MM.1S (cell line): ENCODE measurements around the gene CCL23.

Experiments
- DNase-seq: peaks from one replicate; pipeline ENCODE4 v3.0.0-alpha.2; 2015
- H2AFZ ChIP-seq: fragments of 300-600 bp; sonication (generic); 2 replicates; pipeline ENCODE4 v1.6.0; 2016; ENCODE audit warnings: antibody characterized with exemption, low read length
- H3F3A ChIP-seq: fragments of 300-600 bp; sonication (generic); 2 replicates; pipeline ENCODE4 v1.6.1; 2016; ENCODE audit warnings: mild to moderate bottlenecking, antibody characterized with exemption, low read length, moderate library complexity, mixed read lengths; ENCODE audit not compliant: insufficient read depth
- H3K27ac ChIP-seq: fragments of 300-600 bp; sonication (generic); 2 replicates; pipeline ENCODE4 v1.5.1; 2016; ENCODE audit warnings: mild to moderate bottlenecking, low read length
- H3K27me3 ChIP-seq: fragments of 300-600 bp; sonication (generic); replicated peaks from 2 replicates; pipeline ENCODE4 v1.6.0; 2016; ENCODE audit warnings: low read length; ENCODE audit not compliant: insufficient read depth
- H3K36me3 ChIP-seq: fragments of 300-600 bp; sonication (generic); replicated peaks from 2 replicates; pipeline ENCODE4 v1.6.1; 2016; ENCODE audit warnings: mild to moderate bottlenecking, low read length, mixed read lengths; ENCODE audit not compliant: insufficient read depth
- H3K4me1 ChIP-seq: fragments of 300-600 bp; sonication (generic); 2 replicates; pipeline ENCODE4 v1.6.1; 2016; ENCODE audit warnings: low read length, mixed read lengths
- H3K4me2 ChIP-seq: fragments of 300-600 bp; sonication (generic); 2 replicates; pipeline ENCODE4 v1.6.0; 2016; ENCODE audit warnings: low read depth, low read length
- H3K4me3 ChIP-seq: fragments of 300-600 bp; sonication (generic); 2 replicates; pipeline ENCODE4 v1.5.1; 2016; ENCODE audit warnings: low read length, mixed read lengths
- H3K79me2 ChIP-seq: fragments of 300-600 bp; sonication (generic); 2 replicates; pipeline ENCODE4 v1.6.1; 2016; ENCODE audit warnings: mixed run types, low read length, mixed read lengths
- H3K9ac ChIP-seq: fragments of 300-600 bp; sonication (generic); 2 replicates; pipeline ENCODE4 v1.6.1; 2016; ENCODE audit warnings: low read length, mixed read lengths
- H3K9me2 ChIP-seq: fragments of 300-600 bp; sonication (generic); replicated peaks from 2 replicates; pipeline ENCODE4 v1.6.1; 2016; ENCODE audit warnings: mild to moderate bottlenecking, low read length, mixed read lengths; ENCODE audit not compliant: insufficient read depth
- H3K9me3 ChIP-seq: fragments of 300-600 bp; sonication (generic); replicated peaks from 2 replicates; pipeline ENCODE4 v1.6.1; 2016; ENCODE audit warnings: mild to moderate bottlenecking, low read length, mixed read lengths; ENCODE audit not compliant: insufficient read depth
- H4K20me1 ChIP-seq: fragments of 300-600 bp; sonication (generic); 2 replicates; pipeline ENCODE4 v1.6.1; 2016; ENCODE audit warnings: mild to moderate bottlenecking, low read length, moderate library complexity, mixed read lengths; ENCODE audit not compliant: insufficient read depth
- EZH2 ChIP-seq: fragments of 300-600 bp; sonication (generic); optimal IDR thresholded peaks from 2 replicates; pipeline ENCODE3; 2017; ENCODE audit warnings: low read depth, mild to moderate bottlenecking, antibody characterized with exemption, low read length, mixed read lengths
- EZH2phosphoT487 ChIP-seq: fragments of 300-600 bp; sonication (generic); IDR thresholded peaks from 2 replicates; pipeline ENCODE4 v1.6.1; 2018; ENCODE audit warnings: antibody characterized with exemption, low read length
- TF ChIP-seq, protein P1 (sequence below): fragments of 300-600 bp; sonication (generic); IDR thresholded peaks from 2 replicates; pipeline ENCODE4 v1.5.1; 2016; ENCODE audit warnings: antibody characterized with exemption, low read length, mixed read lengths

The CCL23 gene

DNA sequence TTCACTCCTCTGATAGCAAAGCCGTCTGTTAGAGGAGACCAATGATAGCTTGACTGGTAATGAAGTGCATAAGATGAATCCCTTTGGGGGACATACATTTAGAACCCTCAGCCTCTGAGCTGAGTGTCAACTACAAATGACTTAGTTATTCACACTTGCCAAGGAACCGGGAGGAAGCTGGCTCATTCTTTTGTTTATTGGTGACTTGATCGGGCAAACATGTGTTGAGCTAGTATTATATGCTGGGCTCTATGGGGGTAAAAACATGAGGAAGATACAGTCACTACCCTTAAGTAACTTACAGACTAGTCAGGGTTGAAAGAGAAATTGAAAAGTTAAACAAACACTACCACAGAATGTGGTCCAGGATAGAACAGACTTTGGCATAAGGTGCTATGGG lies 39.4 kb downstream of the CCL23 start:
- H3K9me3 ChIP-seq, result no peaks in the 10 kb centered on the region
- no peak overlapping the region for H3K4me3 ChIP-seq
- no peak overlapping the region for H3K4me2 ChIP-seq
- no peaks in the 10 kb centered on the region for H3K27me3 ChIP-seq
- no peak for TF ChIP-seq EZH2
- TF ChIP-seq, protein P1, sequence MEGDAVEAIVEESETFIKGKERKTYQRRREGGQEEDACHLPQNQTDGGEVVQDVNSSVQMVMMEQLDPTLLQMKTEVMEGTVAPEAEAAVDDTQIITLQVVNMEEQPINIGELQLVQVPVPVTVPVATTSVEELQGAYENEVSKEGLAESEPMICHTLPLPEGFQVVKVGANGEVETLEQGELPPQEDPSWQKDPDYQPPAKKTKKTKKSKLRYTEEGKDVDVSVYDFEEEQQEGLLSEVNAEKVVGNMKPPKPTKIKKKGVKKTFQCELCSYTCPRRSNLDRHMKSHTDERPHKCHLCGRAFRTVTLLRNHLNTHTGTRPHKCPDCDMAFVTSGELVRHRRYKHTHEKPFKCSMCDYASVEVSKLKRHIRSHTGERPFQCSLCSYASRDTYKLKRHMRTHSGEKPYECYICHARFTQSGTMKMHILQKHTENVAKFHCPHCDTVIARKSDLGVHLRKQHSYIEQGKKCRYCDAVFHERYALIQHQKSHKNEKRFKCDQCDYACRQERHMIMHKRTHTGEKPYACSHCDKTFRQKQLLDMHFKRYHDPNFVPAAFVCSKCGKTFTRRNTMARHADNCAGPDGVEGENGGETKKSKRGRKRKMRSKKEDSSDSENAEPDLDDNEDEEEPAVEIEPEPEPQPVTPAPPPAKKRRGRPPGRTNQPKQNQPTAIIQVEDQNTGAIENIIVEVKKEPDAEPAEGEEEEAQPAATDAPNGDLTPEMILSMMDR, result no peak
- no peak for TF ChIP-seq EZH2phosphoT487
- DNase-seq, result no peak
- no peaks in the 10 kb centered on the region for H3K9me2 ChIP-seq
- 0 out of 2 replicates have a peak, but pooled peaks cover 7% of the 10 kb centered on the region for H3K4me1 ChIP-seq
- no peak overlapping the region for H3K27ac ChIP-seq
- H3K9ac ChIP-seq, result no peak overlapping the region
- H2AFZ ChIP-seq, result no peak overlapping the region
- no peaks in the 10 kb centered on the region for H3F3A ChIP-seq
- no peaks in the 10 kb centered on the region for H4K20me1 ChIP-seq
- no peaks in the 10 kb centered on the region for H3K36me3 ChIP-seq
- H3K79me2 ChIP-seq, result no peaks in the 10 kb centered on the region

DNA sequence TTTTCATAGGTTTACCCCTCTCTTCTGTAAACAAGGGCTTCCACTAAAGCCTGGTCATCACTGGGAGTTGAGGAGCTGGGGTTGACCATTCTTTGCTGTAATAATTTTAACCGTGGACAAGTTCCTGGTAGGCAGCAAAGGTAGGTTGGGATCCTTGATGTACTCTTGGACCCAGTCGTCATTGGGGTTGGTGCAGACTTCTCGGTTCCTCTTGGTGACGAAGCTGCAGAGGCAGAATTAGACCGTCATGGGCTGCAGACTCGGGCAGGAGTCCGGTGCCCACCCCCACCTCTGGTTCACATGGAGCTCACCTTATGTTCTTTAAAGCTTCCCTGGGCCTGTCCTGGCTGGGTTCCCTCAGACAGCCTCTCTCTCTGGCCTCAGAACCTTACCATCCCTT lies 40.3 kb downstream of the CCL23 start:
- Histone ChIP-seq H3K9ac (no peak overlapping the region), H2AFZ (no peak overlapping the region), H3K79me2 (no peaks in the 10 kb centered on the region), H3K4me2 (no peak overlapping the region), H3K27me3 (no peaks in the 10 kb centered on the region), H4K20me1 (no peaks in the 10 kb centered on the region), H3K4me3 (no peak overlapping the region), H3K9me3 (no peaks in the 10 kb centered on the region), H3K9me2 (no peaks in the 10 kb centered on the region), H3K36me3 (no peaks in the 10 kb centered on the region), H3K4me1 (0 out of 2 replicates have a peak, but pooled peaks cover 7% of the 10 kb centered on the region), H3K27ac (no peak overlapping the region), H3F3A (no peaks in the 10 kb centered on the region)
- TF ChIP-seq EZH2phosphoT487 (no peak), EZH2 (no peak)
- TF ChIP-seq, protein P1, result no peak
- DNase-seq, result no peak

DNA sequence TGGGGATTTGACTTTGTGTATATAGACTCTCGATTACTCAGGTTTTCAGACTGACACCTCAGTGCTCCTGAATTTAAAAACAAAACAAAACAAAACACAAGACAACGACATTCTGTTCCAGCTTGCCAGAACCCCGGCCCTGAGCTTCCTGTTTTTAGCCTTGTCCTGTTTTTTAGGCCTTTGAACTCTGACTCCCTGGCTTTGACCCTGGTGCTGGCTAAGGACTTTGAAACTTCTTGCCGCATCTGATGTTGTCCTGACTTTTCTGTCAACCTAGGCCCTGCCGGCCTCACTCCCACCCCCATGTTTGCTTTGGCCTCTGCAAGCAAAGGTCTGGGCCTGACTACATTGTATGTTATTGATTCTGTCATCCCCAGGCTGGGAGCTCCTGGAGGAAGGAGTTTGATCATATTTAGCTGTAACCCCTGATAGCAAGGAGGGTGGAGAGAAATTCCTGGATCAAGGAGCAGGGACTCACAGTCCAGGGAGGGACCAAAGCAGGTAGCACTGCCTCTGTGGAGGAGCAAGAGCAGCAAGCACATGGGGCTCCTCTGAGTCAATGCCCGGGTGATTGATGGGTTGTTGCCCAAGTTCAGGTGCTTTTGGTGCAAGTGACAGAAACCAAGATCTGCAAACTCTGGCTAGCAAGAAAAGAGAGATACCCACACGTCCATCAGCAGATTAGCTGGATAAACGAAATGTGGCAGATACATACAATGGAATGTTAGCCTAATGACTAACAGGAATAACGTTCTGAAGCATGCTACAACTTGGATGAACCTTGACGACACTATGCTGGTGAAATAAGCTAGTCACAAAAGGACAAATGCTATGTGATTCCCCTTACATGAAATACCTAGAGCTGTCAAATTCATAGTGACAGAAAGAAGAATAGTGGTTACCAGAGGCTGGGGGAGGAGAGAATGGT lies 44.2 kb downstream of the CCL23 start:
- Histone ChIP-seq H3K9me3 (no peaks in the 10 kb centered on the region), H3K4me1 (peaks cover 15% of the 10 kb centered on the region), H3K27me3 (no peaks in the 10 kb centered on the region), H3K9me2 (no peaks in the 10 kb centered on the region), H3K9ac (no peak overlapping the region), H2AFZ (no peak overlapping the region), H3K27ac (no peak overlapping the region), H4K20me1 (no peaks in the 10 kb centered on the region), H3K36me3 (no peaks in the 10 kb centered on the region), H3K79me2 (no peaks in the 10 kb centered on the region), H3F3A (no peaks in the 10 kb centered on the region), H3K4me2 (no peak overlapping the region), H3K4me3 (no peak overlapping the region)
- no peak for DNase-seq
- TF ChIP-seq, protein P1, result no peak
- TF ChIP-seq EZH2phosphoT487 (no peak), EZH2 (no peak)
